GM21515 (cell line): ENCODE measurements around the gene TBC1D14.

Experiments
- ATAC-seq: cut with Tn5 transposase; IDR thresholded peaks from one replicate; pipeline ENCODE4 v1.9.1; 2021; ENCODE audit not compliant: unreplicated experiment

The TBC1D14 gene

DNA sequence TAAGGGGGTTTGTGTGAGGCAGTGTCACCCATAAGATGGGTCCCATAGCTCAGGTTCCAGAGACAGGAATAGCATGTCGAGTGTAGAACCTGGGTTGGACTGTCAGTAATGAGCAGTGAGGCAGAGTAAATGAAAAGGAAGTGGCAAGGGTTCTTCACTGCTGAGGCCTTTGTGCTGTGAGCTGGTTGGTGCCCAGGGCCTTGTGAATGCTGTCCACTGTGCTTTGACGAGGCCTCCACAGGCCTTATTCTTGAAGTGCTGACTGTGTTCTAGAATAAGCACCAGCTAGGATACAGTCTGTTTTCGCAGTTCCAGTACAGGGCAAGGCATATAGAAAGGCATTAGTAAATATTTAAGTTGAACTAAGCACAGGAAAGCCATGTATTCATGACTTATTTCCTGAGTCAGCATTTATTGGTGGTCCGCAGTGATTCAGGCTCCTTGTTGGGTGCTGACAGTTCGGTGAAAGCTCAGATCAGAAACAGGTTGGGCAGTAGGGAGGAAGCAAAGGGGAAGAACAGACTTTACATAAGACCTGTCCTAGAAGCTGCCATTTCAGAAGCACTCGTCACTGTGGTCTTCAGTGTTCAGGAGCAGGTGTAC lies 107.9 kb downstream of the TBC1D14 start:
- ATAC-seq = no peak

DNA sequence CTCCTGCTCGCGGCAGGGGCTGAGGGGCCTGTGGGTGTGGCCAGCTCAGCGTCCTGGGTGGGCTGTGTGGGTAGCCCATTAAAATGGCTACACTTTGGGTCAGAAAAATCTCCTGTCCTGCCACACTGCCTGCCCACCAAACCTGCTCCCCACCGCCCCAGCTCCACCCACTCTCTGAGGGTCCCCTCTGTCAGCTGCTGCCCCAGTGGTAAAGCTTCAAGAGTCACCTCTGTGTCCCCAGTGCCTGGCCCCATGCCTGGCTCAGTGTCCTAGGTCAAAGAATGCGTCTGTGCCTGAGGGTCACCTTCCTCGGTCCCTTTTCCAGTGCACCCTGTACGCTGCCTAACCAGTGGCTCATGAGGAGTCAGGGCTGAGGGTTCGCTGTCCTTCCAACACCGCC lies 108.7 kb downstream of the TBC1D14 start:
- no peak for ATAC-seq

DNA sequence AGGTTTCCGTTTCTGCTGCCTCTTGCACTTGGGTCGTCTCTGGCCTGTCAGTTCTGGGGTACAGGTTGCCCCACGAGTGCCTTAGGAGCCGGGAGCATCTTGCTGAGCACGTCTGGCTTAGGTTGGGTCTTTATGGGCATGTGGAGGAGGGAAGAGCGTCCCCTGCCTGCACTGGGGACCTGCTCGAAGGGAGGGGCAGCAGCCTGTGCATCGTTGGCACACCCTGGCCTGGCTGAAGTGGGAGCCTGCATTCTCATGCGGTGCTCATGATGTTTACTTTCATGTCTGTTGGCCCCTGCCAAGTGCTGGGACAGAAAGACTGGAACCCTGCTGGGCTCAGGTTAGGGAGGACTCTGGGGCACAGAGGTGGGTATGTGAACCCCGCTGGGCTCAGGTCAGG lies 109.7 kb downstream of the TBC1D14 start:
- ATAC-seq = no peak

DNA sequence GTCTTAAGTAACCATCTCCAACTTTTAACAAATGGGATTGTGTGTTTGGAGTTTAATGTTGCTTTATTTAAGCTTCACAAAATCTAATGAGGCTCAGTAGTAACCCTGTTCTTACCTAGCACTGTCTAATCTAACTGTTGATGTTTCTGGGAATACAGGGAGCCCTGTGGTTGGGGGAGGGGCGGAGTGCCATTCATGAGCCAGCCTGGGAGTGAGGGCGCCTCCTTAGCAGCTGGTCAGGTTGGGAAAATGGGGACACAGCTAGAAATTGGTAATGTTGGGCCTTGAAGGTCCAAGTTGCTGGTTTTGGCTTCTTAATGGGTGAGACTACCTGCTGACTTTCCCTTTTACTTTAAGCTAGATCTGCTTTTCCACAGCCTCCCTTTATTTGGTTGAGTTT lies 110.7 kb downstream of the TBC1D14 start:
- no peak for ATAC-seq

DNA sequence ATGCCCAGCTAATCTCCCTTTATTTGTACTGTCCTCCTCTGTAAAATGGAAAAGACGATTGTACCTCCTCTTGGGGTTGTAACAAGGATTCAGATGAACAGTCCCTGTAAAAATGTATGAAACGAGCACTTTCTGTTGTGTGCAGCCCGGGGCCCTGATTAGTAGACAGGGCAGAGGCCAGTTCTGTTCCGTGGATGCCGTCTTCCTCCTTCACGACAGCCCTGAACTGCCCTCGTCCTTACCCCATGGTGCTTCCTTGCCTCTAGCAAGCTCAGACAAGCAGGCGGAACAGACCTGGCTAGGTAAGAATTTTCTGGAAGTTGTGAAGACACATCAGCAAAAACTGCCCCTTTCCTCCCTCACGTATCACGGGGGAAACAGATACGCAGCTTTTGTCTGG lies 111.2 kb downstream of the TBC1D14 start:
- ATAC-seq = no peak

DNA sequence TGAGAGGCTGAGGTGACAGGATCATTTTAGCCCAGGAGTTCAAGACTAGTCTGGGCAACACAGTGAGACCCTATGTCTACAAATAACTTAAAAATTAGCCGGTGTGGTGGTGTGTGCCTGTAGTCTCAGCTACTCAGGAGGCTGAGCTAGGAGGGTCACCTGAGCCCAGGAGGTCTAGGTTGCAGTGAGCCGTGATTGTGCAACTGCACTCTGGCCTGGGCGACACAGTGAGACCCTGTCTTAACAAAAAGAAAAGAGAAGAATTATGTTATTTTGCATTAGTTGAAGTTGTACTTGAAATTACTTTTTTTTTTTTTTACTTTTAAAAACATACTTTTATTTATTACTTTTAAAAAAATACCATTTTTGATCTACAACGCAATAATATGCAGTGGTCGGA lies 111.7 kb downstream of the TBC1D14 start:
- ATAC-seq = no peak

DNA sequence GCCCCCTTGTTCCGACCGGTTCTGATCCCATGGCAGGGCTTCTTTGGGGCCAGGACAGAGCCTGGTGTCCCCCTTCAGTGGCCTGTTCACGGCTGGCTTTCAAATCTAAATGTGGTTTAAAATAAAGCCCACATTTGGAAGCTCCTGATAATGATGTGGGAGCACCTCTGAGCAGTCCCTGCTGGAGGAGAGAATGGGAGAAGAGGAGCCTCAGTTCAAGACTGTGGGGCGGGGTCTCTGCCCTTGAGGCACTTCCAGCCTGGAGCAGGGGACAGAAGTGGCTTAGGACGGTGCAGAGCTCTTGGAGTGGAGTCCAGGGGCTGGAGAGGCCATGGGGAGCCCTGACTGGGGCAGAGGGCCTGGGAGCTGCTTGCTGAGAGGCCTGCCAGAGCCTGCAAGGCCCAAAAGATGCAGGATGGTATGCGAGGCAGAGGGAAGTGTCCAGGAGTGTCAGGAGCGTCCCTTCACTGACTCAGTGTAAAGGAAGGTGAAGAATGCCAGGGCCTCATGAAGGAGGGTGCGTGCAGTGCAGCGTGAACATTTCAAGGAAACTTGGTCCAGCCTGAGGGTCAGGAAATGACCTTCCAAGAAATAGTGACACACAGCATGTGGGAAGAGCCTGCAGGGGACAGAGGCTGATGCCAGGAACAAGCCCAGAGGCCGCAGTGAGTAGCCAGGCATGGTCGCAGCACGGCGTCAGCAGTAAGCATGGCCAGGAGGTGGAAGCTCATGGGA lies 112.5 kb downstream of the TBC1D14 start:
- ATAC-seq = no peak

DNA sequence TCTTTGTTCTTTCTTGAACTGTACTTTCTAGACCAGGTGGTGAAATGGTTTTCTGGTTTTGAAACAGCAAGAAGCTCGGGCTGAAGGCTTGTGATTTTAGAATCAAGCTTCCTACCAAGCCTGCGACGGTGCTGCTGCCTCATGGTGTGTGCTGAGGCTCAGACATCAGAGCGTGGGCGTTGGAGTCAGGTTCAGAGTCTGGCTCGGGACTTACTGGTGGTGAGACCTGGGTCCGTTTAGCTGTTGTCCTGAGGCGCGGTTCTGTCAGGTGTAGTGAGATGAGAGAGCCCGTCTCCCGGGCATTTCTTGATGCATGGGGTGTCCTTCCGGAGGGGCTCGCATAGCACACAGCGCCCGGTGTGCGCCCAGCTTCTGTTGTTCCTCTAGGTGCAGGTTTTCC lies 113.9 kb downstream of the TBC1D14 start:
- ATAC-seq = no peak

DNA sequence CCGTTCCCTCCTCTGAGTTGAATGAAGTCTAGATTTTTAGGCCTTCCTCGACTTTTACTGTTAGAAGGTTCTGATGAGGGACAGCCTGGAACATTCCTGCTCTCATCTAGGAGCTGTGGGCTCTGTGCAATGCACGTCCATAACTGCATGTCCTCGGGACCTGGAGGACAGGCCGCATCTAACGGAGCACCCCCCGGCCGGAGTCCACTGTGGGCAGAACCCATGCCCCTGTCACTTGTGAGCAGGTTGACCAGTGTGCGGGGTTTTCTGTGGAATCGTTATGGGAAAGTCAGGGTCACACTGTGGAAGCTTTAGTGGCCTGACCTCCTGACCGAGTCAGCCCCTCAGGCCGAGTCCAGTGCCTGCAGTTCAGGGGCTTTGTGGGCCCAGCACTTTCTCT lies 114.3 kb downstream of the TBC1D14 start:
- ATAC-seq = no peak

DNA sequence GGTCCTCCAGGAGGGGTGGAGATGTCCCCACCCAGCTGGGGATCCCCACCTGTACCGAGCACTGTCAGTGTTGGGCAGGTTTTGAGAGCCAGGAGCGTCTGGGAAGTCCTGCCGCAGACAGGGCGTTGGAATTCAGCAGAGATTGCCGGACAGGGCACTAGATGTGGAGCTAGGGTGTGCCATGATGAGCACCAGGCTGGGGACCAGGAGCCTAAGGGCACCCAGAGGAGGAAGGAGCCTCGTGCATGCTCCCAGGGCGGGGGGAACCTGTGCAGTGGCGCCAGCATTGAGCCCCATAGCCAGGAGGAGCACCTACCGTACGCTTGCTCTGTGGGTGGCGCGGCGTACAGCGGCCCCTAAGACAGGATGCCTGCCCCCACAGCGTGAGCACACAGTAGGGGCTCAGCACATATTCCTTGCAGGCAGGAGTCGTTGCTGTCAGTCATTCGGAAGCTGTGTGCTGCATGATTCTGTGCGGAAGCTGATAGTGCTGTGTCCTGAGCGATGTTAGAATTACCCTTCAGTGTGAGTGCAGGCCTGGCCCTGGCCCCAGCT lies 114.8 kb downstream of the TBC1D14 start:
- ATAC-seq = no peak

DNA sequence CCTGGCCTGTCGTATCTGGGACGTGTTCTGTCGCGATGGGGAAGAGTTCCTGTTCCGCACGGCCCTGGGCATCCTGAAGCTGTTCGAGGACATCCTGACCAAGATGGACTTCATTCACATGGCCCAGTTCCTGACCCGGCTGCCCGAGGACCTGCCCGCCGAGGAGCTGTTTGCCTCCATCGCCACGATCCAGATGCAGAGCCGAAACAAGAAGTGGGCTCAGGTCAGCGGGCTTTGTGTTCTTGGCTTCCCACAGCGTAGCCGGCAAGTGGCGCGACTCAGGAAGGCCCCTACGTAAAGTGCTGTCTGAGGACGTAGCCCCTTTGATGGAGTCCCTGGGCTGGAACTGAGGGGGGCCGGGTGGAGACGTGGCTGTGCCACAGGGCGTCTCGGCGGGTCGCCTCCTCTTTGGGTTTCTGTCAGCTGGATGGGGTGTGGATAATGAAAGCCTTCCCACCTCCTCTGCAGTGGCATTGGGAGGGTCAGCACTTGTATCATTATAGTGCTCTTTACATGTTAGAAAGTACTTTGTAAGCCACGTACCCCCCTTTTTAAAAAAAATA lies 115.5 kb downstream of the TBC1D14 start:
- ATAC-seq = no peak

DNA sequence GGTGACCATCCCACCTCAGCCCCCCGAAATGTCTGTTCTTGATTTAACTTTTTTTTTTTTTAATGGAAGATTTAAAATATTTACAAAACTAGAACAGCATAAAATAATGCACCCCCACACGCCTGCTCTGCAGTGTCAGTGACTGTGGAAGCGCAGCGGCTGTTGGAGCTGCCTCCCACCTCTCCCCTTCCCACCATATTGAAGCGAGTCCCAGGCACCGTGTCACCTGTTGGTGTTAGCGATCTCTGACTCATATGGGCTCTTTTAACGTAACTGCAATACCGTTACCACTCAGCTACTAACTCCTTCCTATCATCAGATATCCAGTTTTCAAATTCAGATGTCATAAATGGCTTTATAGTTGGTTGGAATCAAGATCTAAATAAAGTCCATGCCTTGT lies 116.5 kb downstream of the TBC1D14 start:
- ATAC-seq = no peak

DNA sequence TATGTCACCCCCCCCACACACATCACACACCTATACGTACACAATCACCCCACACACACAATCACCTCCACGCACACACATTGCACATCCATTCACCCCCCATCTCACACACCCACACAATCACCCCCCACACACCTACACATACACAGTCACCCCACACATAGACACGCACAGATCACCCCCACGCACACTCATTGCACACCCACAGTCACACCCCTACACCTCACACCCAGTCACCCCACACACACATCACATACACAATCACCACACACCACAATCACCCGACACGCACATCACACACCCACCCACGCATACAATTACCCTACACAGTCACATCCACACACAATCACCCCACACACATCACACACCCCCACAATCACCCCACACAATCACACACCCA lies 117.7 kb downstream of the TBC1D14 start:
- ATAC-seq = no peak

DNA sequence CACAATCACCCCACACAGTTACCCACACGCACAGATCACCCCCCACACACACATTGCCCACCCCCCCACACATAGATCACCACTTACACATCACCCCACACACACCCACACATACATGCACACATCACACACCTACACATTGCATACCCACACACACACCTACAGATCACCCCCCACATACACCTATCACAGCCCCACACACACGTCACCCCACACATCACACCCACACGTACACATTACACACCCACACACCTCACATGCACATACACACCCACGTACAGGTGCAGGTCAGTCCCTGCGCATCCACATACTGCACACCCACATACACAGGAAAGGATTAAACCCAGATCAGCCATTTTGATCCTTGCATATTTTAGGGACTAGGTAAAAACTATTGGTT lies 118.3 kb downstream of the TBC1D14 start:
- ATAC-seq = no peak

DNA sequence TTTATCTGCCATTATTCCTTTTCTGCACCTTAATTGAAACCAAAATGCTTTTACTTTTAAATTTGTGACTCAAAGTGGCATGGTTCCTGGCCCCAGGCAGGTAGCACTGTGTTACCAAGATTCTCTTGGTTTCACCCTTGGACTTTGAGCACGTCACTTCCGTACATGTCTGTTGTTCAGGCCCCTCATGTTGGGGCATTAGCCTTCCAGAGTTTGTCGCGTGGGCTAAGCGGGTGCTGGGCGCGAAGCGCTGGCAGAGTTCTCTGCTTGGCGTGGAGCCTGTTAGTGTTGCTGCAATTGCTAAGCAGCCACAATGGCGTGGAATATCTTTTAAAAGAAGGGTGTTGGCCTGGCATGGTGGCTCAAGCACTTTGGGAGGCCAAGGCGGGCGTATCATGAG lies 119.6 kb downstream of the TBC1D14 start:
- no peak for ATAC-seq

DNA sequence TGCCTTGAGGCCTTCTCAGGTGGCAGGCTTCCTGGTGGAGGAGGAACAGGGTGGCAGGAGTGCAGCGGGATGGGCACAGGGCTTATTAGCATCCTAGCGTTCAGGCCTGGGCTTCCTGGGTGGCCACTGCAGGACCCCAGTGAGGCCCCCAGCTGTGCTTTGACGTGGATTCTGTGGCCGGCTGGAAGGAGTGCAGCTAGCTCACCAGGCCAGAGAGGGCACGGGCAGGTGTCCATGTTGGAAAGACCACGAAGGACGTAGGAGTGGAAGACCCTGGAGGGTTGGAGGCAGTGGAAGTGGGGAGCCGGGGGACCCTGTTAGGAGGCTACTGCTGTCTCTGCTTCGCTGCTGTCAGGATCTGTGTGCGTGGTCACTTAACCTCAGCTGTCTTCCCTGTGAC lies 120.3 kb downstream of the TBC1D14 start:
- ATAC-seq = no peak

DNA sequence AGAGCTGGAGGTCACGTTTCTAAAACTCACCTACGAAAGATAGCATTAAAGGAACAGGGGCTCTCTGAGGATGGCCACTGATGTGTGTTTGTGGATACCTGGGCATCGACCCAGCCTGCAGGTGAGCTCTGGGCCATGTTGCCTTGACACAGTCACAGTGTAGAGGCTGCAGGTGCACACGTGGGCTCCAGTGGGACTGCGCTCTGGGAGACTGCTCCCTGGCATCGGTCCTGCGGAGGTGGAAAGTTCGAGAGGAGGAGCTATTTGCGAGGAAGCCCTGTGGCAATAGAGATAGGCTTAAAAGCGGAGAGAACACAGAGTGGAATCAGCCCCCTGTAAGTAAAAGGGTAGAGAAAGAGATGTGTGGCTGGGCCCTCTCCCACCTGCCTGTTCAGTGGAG lies 121.2 kb downstream of the TBC1D14 start:
- no peak for ATAC-seq

DNA sequence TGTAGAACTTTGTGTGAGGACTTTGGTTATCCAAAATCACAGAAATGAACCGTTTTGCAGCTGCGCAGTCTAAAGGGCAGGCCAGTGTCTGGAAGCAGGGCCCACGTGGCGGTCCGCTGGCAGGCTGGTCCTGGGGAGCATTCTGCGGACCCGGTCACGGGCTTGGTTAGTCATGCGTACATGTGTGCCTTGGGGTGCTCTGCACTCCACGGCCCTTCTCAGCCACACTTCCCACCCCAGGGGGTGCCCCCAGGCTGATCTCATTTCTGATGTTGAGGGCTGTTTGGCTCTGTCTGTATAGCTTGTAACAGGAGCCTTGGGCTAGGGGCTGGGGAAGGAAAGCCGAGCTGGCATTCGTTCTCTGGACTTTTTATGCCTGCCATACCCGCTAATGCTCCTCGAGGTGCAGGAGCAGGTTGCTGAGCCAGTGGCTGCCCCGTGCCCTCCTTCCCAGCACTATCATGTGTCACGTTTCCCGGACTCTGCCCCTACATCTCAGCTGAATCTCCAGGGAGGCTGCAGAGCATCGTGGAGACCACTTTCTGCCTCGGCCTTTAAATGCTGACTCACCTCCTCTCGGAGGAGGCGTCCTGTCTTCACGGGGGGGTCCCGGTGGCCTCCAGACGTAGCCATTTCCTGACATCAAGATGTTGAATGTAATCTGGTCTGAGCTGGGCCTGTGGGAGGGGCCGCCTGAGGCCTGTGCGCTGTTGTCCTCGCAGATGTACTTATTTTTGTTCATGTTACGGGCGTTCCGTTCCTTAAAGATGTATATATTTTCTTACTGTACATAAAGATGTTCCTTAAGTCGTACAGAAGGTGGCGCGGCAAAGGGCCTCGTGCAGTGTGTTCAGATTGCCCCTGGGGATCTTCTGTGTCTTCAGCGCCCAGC lies 122.2 kb downstream of the TBC1D14 start:
- ATAC-seq = no peak

DNA sequence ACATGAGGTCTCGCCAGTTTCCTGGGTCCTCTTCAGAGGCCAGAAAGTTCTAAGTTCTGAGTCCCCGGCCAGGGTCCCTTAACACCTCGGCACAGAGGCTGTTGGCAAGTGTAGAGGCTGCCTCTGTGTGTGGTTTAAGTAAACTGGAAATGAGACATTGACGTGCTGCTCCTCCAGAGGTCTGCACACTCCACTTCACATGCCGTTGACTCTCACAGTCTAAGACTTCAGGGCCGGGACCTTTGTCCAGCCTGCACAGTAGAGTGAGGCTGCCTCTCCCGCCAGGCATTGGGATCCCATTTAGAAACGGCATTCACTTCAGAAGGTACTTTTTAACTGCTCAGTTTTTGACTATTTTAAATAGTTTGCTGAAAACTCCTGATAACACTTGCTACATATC lies 123.0 kb downstream of the TBC1D14 start:
- no peak for ATAC-seq

DNA sequence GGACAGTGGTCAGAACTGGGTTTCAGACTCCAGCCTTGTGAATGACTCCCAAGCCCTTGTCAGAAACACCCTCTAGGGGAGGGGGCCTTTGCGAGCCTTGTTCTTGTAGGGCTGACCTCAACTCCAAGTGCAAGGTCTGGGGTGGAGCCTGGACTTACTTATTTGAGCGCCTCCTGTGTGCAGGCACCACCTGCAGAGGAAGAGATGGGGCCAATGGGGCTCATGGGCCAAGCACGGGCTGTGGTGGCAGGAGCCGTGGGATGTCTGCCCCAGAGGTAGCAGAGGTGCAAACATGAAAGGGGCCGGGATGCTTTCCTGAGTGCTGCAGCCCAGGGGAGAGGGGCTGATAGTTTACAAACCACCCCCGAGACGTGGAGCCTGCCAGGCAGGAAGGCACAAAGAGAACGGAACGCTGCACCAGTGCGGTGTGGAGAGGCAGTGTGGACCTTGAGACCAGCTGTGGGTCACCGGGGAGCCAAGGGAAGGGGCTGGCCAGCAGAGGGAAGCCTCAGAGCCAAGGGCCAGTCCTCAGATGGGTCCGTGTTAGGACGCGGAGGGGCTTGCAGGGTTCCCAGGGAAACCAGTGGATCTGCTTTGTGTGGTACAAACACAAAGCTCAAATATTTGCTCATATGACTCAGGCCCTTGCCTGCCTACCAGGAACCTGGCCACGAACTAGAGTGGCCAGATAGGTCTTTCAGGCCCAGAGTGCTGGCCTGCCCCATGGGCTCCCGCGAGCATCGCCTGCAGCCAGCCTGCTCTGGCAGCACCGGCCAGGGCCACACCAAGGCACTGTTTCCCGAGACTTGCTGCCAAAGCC lies 124.8 kb downstream of the TBC1D14 start:
- no peak for ATAC-seq

DNA sequence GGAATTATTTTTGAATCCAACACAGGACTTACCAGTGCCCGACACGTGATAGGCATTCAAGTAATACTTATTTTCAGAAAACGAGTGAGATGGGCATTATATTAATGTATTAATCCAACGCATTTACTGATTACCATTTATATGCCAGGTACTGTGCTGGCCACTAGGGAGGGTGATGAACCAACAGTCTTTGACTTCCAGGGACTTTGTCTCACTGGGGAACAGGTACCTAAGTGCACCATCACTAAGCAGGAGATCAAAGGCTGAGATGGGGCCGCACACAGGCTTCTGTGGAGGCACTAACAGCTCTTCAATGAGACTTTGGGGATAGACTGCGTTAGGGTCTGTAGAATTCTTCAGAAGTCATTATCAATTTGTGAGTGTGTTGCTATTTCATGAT lies 127.8 kb downstream of the TBC1D14 start:
- ATAC-seq = no peak
